HL-60 (cell line): ENCODE results near the gene SCN5A.

Experiments used
- DNase-seq, 2 experiments: peaks; one replicate each; pipeline ENCODE4 v3.0.0-alpha.2; 2010 to 2020; ENCODE audit warnings: low read depth in 1 of 2, low spot score in 1 of 2
- H3K27ac ChIP-seq: fragments of 250-450 bp; sonication (Bioruptor Pico); replicated peaks from 2 replicates; pipeline ENCODE4 v1.5.1; 2020; ENCODE audit warnings: mild to moderate bottlenecking, moderate library complexity
- H3K27me3 ChIP-seq: fragments of 250-450 bp; sonication (Bioruptor Pico); 2 replicates; pipeline ENCODE4 v1.5.1; 2021; ENCODE audit warnings: mild to moderate bottlenecking, moderate library complexity; ENCODE audit not compliant: insufficient read depth, poor library complexity, severe bottlenecking
- H3K4me3 ChIP-seq: replicated peaks from 2 replicates; pipeline ENCODE4 v1.5.1; 2011; ENCODE audit warnings: mild to moderate bottlenecking, control low read depth, low read length; ENCODE audit not compliant: insufficient read depth
- CTCF ChIP-seq: IDR thresholded peaks from one replicate; pipeline ENCODE4 v1.5.1; 2011; ENCODE audit warnings: low read length, control low read depth, inconsistent platforms; ENCODE audit not compliant: insufficient read depth
- GABPA ChIP-seq: IDR thresholded peaks from 2 replicates; pipeline ENCODE4 v1.6.1; 2012; ENCODE audit warnings: low read depth
- POLR2AphosphoS5 ChIP-seq: IDR thresholded peaks from 2 replicates; pipeline ENCODE4 v1.6.1; 2012; ENCODE audit warnings: low read depth
- REST ChIP-seq: IDR thresholded peaks from 2 replicates; pipeline ENCODE4 v1.6.1; 2012; ENCODE audit warnings: low read depth; ENCODE audit not compliant: insufficient replicate concordance
- SPI1 ChIP-seq: IDR thresholded peaks from 2 replicates; pipeline ENCODE4 v1.6.1; 2012; ENCODE audit warnings: low read depth, mild to moderate bottlenecking, borderline replicate concordance

SCN5A gene

GRCh38 chr3:38617586-38617985, 31.9 kb downstream of the SCN5A start:
- Histone ChIP-seq H3K27ac (no peak overlapping the region), H3K27me3 (no peaks in the 10 kb centered on the region), H3K4me3 (no peak overlapping the region)

GRCh38 chr3:38617137-38617536, 32.4 kb downstream of the SCN5A start:
- Histone ChIP-seq H3K27me3 (no peaks in the 10 kb centered on the region), H3K4me3 (no peak overlapping the region), H3K27ac (no peak overlapping the region)
- no peak for DNase-seq
- TF ChIP-seq GABPA (no peak), SPI1 (no peak), REST (no peak), CTCF (no peak), POLR2AphosphoS5 (no peak)

More at GRCh38 chr3:38617586-38617985, 31.9 kb downstream of the SCN5A start:
- DNase-seq, result no peak
- no peak for TF ChIP-seq REST

GRCh38 chr3:38616658-38617057, 32.8 kb downstream of the SCN5A start:
- DNase-seq, result no peak
- Histone ChIP-seq H3K27ac (no peak overlapping the region), H3K27me3 (no peaks in the 10 kb centered on the region), H3K4me3 (no peak overlapping the region)
- TF ChIP-seq POLR2AphosphoS5 (no peak), SPI1 (no peak), GABPA (no peak), CTCF (no peak), REST (no peak)

DNA sequence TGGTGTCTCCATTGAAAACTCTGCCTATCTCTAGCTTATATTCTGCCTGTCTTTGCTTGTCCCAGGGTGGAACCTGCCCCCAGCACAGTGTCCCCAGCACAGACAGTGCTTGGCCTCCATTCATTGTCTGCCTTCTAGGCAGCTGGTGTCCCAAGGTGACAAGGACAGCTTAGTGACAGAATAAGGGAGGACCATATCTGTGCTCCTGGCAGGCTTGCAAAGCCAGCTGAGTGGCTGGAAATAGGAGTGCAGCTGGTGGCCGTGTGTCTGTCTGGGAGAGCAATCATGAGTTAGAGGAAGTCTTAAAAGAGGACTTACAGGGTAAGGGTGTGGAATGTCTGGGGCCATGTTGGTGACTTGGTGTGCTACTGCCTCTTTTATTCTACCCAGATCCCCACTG, 33.4 kb downstream of the SCN5A start:
- H3K4me3 ChIP-seq, result no peak overlapping the region
- no peaks in the 10 kb centered on the region for H3K27me3 ChIP-seq
- no peak for DNase-seq
- no peak overlapping the region for H3K27ac ChIP-seq
- TF ChIP-seq REST (no peak), SPI1 (no peak), POLR2AphosphoS5 (no peak), CTCF (no peak), GABPA (no peak)
